Testis (tissue), 2 donors: ENCODE data around the gene RASL10A.

Source experiments
- CTCF ChIP-seq, 3 experiments: fragments of 450-650 bp in 2 of 3; fragments of 200-600 bp in 1 of 3; sonication (generic) in 1 of 3; IDR thresholded peaks; one replicate each; pipeline ENCODE4 v1.5.1; 2016 to 2019; ENCODE audit warnings: antibody characterized with exemption in 3 of 3, mild to moderate bottlenecking in 2 of 3, moderate library complexity in 1 of 3
- POLR2A ChIP-seq: fragments of 450-650 bp; IDR thresholded peaks from one replicate; pipeline ENCODE4 v1.6.1; 2017; ENCODE audit warnings: antibody characterized with exemption, mild to moderate bottlenecking, moderate library complexity

- TF ChIP-seq CTCF (IDR thresholded peaks at IDR 0.05) (no peak), POLR2A (no peak)
Observed at GRCh38 chr22:29342177-29342576, 26.7 kb upstream of the RASL10A start.
